GM19099 (cell line): Measurements from ENCODE around the gene OR10K2.

Experiments
- POLR2A ChIP-seq: IDR thresholded peaks from 3 replicates; pipeline ENCODE4 v1.6.1; 2011; ENCODE audit warnings: low read depth; ENCODE audit not compliant: insufficient read length; ENCODE audit errors: extremely low read depth

The OR10K2 gene, protein sequence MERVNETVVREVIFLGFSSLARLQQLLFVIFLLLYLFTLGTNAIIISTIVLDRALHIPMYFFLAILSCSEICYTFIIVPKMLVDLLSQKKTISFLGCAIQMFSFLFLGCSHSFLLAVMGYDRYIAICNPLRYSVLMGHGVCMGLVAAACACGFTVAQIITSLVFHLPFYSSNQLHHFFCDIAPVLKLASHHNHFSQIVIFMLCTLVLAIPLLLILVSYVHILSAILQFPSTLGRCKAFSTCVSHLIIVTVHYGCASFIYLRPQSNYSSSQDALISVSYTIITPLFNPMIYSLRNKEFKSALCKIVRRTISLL

DNA sequence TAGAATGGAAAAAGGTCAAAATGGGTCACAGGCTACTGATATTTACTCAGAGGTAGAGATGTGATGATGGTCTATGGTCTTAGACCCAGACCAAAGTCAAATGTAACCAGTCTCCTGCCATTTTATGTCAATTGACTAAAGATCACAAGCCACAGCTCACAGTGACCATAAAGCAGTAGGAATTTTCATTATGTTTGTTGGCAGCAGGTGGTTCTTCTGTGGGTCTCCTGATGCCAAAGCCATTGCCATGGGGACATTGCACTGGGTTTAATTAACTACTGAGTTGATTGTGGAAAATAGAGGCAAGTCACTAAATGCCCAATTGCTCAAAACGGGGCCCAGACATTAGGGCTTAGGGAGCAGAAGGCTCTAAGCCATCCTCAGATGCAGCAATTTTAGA is at the start of gene OR10K2:
OR10K2 (minus strand) TSS at position 101 of the 400 bp plus-strand sequence. CDS start 5,371 bp downstream, outside the sequence.
- TF ChIP-seq POLR2A, result no peak

DNA sequence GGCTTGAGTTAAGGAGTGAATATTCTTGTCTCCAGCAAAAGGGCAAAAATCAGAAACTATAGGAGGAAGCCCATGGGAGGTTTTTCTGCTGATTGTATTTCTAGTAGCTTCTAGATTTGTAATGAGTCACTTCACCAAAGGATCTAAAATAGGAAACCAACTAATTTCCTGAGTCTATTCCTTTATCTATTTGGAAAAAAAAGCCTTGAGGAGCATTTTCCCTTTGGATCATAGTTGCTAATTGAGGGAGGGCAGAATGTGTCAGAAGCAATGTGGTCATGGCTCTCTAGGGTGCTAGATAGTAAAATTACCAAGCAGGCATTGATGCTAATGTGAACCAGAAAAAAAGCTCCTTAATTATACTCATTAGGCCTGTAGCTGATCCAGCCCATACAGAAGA is 45.9 kb upstream of the OR10K2 start, which contains the start of gene OR10R2:
OR10R2 (plus strand) TSS at position 301 of the 400 bp plus-strand sequence. CDS start 106 bp downstream, outside the sequence.
- no peak for TF ChIP-seq POLR2A

DNA sequence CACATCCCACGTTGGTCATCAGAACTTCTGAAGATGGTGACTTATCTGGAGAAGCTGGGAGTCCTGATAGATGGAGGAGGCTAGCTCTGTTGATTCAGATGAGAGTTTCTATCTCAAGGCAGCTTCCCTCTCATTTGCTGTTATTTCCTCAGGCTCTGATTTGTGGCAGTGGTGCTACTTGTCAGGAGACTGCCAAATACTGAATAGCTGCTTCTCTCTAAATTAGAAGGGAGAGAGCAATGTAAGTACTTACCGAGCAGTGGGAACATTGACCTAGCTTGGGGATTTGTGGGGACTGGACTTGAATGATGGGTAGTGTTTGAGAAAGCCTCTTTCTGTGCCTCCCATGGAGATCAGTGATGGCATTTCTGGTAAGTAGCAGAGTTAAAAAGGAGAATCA is 35.5 kb upstream of the OR10K2 start, which contains the start of gene OR10K1:
OR10K1 (plus strand) TSS at position 301 of the 400 bp plus-strand sequence. CDS start 3,728 bp downstream, outside the sequence.
- no peak for TF ChIP-seq POLR2A

DNA sequence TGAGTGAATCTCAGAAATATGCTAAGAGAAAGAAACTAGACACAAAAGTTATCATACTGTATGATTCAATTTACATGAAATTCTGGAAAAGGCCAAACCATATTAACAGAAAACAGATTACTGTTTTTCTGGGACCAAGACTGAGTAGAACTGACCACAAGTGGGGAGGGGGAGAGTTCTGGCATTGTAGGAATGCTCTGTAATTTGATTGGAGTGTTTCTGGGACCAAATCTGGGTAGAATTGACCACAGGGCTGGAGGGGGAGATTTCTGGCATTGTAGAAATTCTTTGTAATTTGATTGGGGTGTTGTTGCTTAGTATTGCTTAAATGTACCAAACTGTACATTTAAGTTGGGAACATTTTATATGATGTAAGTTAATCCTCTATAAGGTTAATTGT is 32.2 kb upstream of the OR10K2 start:
- no peak for TF ChIP-seq POLR2A

DNA sequence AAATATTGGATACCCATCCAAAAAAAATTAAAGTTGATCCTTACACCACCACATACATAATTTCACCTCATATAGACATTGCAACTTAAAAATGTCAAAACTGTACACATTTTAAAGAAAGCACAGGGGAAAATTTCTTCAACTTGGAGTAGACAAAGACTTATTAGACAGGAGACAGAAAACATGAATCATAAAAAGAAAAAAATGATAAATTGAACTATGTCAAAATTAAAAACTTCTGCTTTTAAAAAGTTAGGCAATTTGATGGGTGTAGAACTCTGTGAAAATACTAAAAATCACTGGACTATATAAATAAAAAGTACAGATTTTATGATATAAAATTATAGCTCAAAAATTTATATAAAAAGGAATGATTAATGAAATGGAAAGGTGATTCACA is 31.2 kb upstream of the OR10K2 start:
- no peak for TF ChIP-seq POLR2A

DNA sequence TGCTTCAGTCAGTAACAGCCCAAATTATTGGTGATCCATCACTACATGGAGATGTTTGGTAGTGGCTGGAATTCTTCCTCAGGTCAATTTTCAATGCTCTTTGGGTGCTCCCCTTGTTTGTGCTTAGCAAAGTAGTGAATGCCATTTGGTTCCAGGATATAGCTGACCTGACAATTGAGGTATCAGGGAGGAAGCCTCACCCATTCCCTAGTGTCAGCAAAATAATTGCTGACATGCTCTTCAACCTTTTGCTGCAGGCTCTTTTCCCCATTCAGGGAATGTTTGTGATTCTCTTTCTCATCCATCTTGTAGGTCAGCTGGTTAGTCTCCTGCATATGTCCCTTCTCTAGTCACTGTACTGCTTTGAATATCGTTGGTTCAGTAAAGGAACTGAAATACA is 28.5 kb upstream of the OR10K2 start:
- no peak for TF ChIP-seq POLR2A

DNA sequence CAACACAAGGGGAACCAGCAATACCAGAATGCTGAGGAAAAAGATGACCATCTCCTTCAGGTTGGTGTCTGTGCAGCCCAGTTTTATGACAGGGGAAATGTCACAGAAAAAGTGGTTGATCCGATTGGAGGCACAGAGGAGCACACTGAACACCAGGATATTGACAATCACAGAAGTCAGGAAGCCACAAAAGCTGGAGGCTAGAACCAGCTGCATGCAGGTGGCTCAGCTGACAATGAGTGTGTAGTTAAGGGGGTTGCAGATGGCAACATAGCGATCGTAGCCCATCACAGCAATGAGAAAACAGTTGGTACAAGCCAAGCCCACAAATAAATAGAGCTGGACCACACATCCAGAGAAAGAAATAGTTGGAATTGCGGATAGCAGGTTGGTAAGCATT is 19.3 kb upstream of the OR10K2 start:
- no peak for TF ChIP-seq POLR2A

DNA sequence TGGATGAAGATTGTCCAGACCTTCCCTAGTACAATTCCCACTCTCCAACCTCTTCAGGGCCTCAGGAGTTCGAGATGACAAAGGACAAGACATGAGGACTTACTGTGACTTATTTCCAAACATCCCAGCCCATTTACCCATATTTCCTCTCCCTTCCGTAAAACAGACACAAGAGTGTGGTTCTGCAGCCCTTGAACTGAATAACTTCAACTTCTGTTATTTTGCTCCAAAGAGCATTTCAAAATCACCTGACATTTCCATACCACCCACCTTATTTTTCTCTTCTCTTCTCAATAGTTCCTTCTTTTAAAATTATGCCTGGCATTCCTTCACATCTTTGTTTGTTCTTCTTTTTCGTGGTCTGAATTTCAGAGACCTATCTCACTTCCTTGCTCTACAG is 8.7 kb upstream of the OR10K2 start:
- TF ChIP-seq POLR2A, result no peak

DNA sequence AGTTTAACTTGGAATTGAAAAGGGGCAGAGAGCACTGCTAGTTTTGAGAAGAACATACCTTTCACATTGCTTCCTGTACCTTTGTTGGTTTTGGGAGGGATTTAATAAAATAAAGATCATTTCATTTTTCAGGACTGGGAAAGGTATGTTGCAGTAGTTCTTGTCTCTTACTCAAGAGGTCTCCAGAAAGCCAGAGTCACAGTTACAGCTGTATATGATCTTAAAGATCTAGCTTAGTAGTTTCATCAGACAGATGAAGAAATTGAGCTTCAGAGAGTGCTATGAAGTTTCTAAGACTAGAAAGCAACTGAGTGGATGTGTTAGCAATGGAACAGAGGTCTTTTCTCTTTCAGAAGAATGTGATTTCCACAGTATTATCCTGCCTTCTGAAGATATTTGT is 1.0 kb downstream of the OR10K2 start:
- TF ChIP-seq POLR2A, result no peak

DNA sequence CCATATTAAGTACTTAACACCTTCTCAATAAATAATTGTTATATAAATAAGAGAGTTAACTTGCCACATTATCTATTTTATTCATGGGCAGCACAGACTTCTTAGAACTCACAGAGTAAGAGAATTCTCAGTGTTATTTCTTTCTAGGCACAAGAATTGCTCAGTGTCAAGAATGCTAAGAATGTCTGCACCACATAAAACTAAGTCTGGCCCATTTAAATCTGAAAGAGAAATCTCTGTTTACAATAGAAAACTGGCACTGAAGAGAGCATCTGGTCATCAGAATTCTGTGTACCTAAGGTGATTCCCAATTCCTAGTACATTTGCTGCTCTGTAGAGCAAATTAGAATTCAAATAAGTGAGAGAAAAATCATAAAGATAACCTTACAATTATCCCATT is 3.8 kb downstream of the OR10K2 start:
- TF ChIP-seq POLR2A, result no peak

DNA sequence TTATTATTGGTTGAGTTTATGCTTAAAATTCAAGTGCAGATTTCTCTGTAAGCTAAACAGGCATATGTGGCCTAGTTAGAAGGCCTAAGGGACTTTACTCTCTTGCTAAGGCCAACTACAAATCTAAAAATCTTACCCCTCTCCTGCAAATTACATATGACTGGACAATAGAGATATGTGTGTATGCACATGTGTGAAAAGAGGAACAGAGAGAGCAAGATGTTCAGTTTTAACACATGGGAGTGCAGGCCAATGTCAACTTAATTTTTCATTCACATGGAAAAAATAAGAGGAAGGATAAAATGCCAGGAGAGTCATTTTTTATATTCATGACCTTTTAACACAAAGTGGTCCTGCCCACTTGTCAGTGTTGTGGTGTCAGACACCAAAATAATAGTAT is 8.5 kb downstream of the OR10K2 start:
- no peak for TF ChIP-seq POLR2A

DNA sequence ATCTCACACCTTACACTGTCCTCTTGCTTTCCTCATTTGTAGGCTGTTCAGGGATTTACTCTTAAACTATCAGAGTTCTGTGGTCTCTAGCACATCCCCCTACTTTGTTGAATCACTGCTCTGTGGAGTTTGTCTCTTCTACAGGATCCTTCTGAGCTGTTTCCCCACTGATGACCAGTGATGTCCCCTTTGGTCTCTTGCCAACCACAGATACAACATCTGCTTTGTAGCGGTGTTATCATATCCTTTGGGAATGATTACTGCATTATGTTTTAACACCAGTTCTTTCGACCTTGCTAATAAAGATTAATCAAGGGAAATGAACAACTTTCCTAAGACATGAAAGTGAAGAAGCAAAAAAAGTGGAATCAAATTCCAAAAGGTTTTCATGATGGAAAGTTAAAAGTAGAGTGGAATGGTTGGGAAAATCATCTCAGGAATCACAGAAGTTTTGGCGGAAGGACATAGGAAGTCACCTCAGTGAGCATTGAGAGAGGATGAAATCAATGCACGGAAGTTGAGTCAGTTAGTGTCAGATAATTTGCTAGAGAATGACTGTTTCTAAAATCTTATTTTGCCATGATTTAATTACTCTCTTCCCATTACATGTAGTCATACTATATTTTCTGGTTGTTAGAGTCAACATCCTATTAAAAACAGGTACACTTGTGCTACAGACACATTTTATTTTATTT is 11.2 kb downstream of the OR10K2 start:
- no peak for TF ChIP-seq POLR2A

DNA sequence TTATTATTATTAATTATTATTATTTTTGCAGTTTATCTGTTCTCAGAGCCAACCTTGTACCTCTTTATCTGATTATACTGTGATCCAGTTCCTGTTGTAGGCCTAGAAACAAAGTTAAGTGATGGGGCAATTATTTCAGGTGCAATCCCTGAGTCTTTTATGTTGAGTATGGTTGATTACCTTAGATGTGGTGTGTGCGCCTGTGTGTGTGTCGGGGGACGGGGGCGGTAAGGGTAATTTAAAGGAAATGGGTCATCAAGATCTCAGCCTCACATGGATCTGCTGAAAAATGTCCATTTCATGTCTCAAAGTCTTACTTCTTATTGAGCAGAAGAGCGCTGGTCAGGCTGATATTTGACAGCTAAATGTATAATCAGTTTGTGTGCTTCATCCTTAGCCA is 18.9 kb downstream of the OR10K2 start:
- no peak for TF ChIP-seq POLR2A

DNA sequence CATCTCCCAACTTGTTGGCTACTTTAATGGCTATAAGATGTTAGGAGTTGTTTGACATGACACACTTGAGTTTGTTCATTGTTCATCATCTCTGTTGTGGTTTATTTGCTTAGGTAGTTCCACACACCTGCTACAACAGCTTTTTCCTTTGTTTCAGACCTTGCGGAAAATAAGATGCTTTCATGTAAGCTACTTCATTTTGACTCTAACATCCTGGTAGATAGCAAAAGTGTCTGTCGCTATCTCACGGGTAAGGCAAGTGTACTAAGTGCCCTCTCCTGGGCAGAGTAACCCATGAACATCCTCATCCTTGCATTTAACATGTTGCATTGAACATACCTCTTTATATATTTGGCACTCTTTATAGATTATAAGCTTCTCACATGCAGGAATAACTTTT is 25.2 kb downstream of the OR10K2 start:
- TF ChIP-seq POLR2A, result no peak

DNA sequence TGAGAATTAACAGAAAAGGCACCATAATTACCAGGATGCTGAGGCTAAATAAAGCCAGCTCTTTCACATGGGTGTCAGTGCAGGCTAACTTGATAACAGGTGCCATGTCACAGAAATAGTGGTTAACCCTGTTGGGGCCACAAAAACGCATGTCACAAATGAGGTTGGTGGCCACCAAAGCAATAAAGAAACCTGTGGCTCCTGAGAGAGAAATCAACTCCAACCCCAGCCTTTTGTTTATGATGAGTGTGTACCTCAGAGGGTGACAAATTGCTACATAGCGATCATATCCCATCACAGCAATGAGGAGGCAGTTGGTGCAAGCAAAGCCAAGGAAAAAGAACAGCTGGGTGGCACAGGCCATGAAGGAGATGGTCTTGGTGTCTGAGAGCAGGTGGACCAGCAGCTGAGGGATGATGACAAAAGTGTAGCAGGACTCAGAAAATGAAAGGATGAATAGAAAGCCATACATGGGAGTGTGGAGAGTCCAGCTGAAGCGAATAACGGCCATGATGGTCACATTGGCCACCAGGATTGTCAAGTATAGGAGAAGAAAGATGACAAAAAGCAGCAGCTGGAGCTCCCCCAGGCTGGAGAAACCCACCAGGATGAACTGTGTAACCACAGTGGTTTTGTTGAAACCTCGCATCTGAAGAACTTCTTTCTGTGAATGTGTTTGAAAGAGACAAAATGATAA is 27.1 kb downstream of the OR10K2 start, which contains the start of gene OR10T2:
OR10T2 (minus strand) TSS at position 649 of the 697 bp plus-strand sequence; CDS start at position 649, 0 bp downstream.
- TF ChIP-seq POLR2A, result no peak
